CD4-positive, alpha-beta T cell treated with Interleukin-1 beta for 1 hour (primary cell): Measurements from ENCODE around the gene NEDD4L.

ENCODE experiments used
- DNase-seq, 2 donors: peaks; one replicate each; pipeline ENCODE4 v3.0.0-alpha.2; 2020 to 2022

The NEDD4L gene

DNA sequence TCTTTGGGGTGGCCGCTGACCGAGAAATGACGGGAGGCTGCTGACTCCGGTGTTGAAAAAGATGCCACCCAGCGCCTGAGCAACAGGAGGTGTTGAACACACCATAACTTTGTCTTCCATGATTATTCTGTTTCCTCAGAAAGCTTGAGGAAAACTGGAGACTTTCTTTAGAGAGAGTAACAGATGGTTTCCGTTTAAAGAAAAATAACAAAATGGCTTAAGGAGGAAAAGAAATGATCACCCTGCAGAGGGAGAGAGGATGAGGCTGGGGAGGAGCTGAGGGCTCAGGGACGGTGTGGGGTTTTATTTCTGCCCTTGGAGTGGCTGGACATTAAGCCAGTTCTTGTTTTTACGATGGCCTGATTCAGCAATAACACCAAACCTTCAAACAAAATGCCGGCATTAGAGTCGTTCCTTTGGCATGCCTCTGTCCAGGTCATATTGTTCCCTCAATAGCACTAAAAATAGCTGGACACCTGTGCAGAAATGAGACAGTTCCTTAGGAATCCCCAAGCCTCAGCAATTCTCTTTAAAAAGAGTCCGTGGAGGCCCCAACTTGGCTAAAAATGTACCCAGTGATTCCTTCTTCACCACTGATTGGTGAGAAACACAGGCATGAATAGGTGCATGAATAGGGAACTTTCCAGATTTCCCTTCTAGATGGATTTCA, 402.5 kb downstream of the NEDD4L start:
- DNase-seq, result no peak

DNA sequence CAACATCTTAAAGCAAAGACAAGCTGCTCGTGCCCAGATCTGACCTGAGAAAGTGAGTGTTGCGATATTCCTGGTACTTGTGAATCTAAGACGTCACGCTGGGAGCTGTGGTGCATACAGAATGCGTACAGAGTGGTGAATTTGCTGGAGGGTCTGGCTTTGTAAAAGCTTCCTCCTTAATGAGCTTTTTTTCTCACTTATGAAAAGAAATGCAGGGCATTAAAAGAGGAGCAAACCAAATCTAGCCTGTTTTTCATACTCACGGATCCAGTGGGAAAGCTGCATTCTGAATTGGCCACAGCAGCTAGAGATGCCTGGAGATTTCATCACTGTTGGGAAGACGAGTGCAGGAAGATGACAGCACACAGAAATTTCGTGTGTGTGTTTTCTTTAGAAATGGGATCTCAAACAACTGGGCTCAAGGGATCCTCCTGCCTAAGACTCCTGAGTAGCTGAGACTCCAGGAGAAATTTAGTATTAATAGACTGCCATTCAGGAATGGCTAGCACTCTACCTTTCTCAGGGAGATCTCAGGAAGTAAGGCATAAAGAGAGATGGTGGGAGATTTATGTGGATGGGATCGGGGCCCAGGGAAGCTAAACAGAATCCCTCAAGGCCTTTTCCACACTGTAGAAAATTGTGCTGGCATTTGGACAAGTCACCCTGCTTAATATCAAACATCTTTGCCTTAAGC, 403.5 kb downstream of the NEDD4L start:
- no peak for DNase-seq

DNA sequence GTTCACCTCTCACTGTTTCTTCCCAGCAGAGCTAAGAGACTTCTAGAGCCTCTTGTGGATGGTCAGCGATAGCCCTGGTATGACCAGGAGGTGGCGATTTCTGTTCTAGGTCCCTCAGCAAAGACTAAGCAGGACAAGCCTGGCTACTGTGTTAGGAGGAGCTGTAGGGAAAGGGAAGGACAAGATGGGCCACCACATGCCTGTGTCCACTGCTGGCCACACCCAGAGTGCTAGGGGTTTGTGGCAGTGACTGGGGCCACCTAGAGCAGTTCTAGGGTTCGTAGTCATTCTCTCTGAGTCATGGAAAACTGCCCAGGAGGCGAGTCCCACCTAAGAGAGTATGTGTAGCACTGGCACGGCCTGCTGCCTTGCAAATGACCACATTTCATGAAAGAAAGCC, 405.4 kb downstream of the NEDD4L start:
- DNase-seq, result no peak
